HepG2 (cell line): Measurements from ENCODE around the gene KCNJ5. TPM values are rescaled to one million over a fixed set of nuclear protein-coding genes. Genes with fewer than 3 reads are reported as not detected.
A peak's percentile ranks its signal among the peaks of the same experiment; 100 is the strongest.

Source experiments
- ATAC-seq: fragments of 200-7000 bp; cut with Tn5 transposase; 3 replicates; pipeline ENCODE4 v1.9.1; 2020; ENCODE audit warnings: mild to moderate bottlenecking, moderate library complexity
- BruUV-seq: library from RNA; stranded (reverse); fragments of 400-500 nt; replicated peaks from 2 replicates; lab custom pipeline; 2021; lab: Mats Ljungman, UMichigan
- CTCF ChIA-PET: fragments of 300-600 bp; formaldehyde crosslinking; extraction: SDS; loops from one replicate; lab custom pipeline; 2021; ENCODE audit warnings: low total read pairs, inconsistent platforms, low intra/inter-chr PET ratio; lab: Yijun Ruan, JAX
- POLR2A ChIA-PET: fragments of 350-600 bp; sonication (Branson Sonifier 250); formaldehyde crosslinking; loops from one replicate; lab custom pipeline; 2020; ENCODE audit warnings: antibody characterized with exemption, inconsistent platforms; lab: Yijun Ruan, JAX
- DNase-seq: peaks from one replicate; pipeline ENCODE4 v3.0.0-alpha.2; 2015; ENCODE audit warnings: low spot score
- FAIRE-seq: peaks from 3 replicates; lab custom pipeline; 2011; peaks lifted over from hg19 to GRCh38; lab: Jason Lieb, UNC
- H2AFZ ChIP-seq: one replicate; pipeline ENCODE4 v1.6.1; 2011; ENCODE audit warnings: low read length, inconsistent platforms
- H3K27ac ChIP-seq: fragments of 300-600 bp; 3 replicates; pipeline ENCODE4 v1.8.0; 2011; ENCODE audit warnings: mixed run types, mild to moderate bottlenecking, mixed read lengths, low read length, inconsistent platforms; ENCODE audit not compliant: insufficient read depth; ENCODE audit errors: extremely low read length
- H3K27me3 ChIP-seq, 2 experiments: fragments of 200-600 bp in 1 of 2; 2 replicates in 1 of 2; 3 replicates in 1 of 2; pipeline versions ENCODE4 v1.6.0 to v1.8.0; 2011; ENCODE audit warnings: low read length in 2 of 2, mild to moderate bottlenecking in 2 of 2, moderate library complexity in 2 of 2, inconsistent platforms in 1 of 2; ENCODE audit not compliant: insufficient read depth in 2 of 2, control insufficient read depth in 1 of 2
- H3K36me3 ChIP-seq, 2 experiments: fragments of 200-600 bp in 1 of 2; replicated peaks in 1 of 2; 2 replicates in 1 of 2; 3 replicates in 1 of 2; pipeline versions ENCODE4 v1.5.1 to v1.8.0; 2011; ENCODE audit warnings: low read length in 2 of 2, inconsistent platforms in 1 of 2; ENCODE audit not compliant: insufficient read depth in 2 of 2, control insufficient read depth in 1 of 2
- H3K4me1 ChIP-seq: 2 replicates; pipeline ENCODE4 v1.5.1; 2012; ENCODE audit warnings: low read length, inconsistent platforms; ENCODE audit not compliant: insufficient read depth
- H3K4me2 ChIP-seq: 2 replicates; pipeline ENCODE4 v1.6.0; 2011; ENCODE audit warnings: low read depth, low read length, inconsistent platforms
- H3K4me3 ChIP-seq, 3 experiments: fragments of 200-600 bp in 1 of 3; sonication (generic), shearing (Covaris generic) in 1 of 3; replicated peaks in 1 of 3; 2 replicates each; pipeline ENCODE4 v1.5.1; 2011 to 2016; ENCODE audit warnings: low read length in 3 of 3, inconsistent platforms in 2 of 3, low read depth in 2 of 3, mild to moderate bottlenecking in 2 of 3, control low read depth in 1 of 3, mixed read lengths in 1 of 3; ENCODE audit not compliant: insufficient read depth in 1 of 3
- H3K79me2 ChIP-seq: one replicate; pipeline ENCODE4 v1.6.1; 2011; ENCODE audit warnings: low read length, inconsistent platforms; ENCODE audit not compliant: insufficient read depth
- H3K9ac ChIP-seq: 2 replicates; pipeline ENCODE4 v1.6.0; 2011; ENCODE audit warnings: mild to moderate bottlenecking, low read depth, low read length, inconsistent platforms; ENCODE audit not compliant: insufficient read depth
- H3K9me3 ChIP-seq: 2 replicates; pipeline ENCODE4 v1.5.1; 2012; ENCODE audit warnings: mild to moderate bottlenecking, low read length
- H4K20me1 ChIP-seq: 2 replicates; pipeline ENCODE4 v1.6.0; 2011; ENCODE audit warnings: inconsistent platforms, mild to moderate bottlenecking, low read length, moderate library complexity; ENCODE audit not compliant: insufficient read depth
- ATF7 ChIP-seq, 2 experiments: fragments of 450-650 bp in 1 of 2; sonication (generic) in 1 of 2; formaldehyde crosslinking in 1 of 2; IDR thresholded peaks; 2 replicates each; pipeline versions ENCODE4 v1.4.0 to v1.6.1; 2016 to 2020; ENCODE audit warnings: antibody characterized with exemption in 1 of 2, mild to moderate bottlenecking in 1 of 2, missing genetic modification reagents in 1 of 2
- CEBPB ChIP-seq: IDR thresholded peaks from 2 replicates; pipeline ENCODE4 v1.6.1; 2011; ENCODE audit warnings: low read depth, low read length, improper control_type of control experiment, borderline replicate concordance
- HNRNPUL1 ChIP-seq: fragments of 200-400 bp; formaldehyde crosslinking; IDR thresholded peaks from 2 replicates; pipeline ENCODE4 v1.6.1; 2017; ENCODE audit warnings: low read depth, mild to moderate bottlenecking, low read length, moderate library complexity
- WGBS: methylation state at CpG from one replicate; pipeline ENCODE4 v1.1.6; 2017; ENCODE audit warnings: low lambda C conversion rate; 5-methylcytosine and 5-hydroxymethylcytosine counted together
- in situ Hi-C: cut with HindIII; loops from 2 replicates; pipeline ENCODE4 v1.10.0; 2017; ENCODE audit warnings: low pct_unique_long_range_greater_than_20kb; ENCODE audit not compliant: extremely low pct_ligation_motif_present
- intact Hi-C: fragments of 100-400 bp; cut with micrococcal nuclease; formaldehyde crosslinking; loops from one replicate; pipeline ENCODE4 v1.10.0; 2022; ENCODE audit not compliant: unreplicated experiment
- polyA plus RNA-seq, 8 experiments: library from polyadenylated mRNA; depleted of rRNA in 3 of 8; stranded (reverse) in 7 of 8; unstranded in 1 of 8; fragments of >200 nt; fragmentation: Illumina TruSeq in 4 of 8; extraction: Trizol in 4 of 8; gene quantifications; 2 replicates each; pipeline versions ENCODE4 v1.2.1 to v1.2.3, GENCODE V29; 2011 to 2016; ENCODE audit warnings: low read depth in 4 of 8, missing spikeins in 1 of 8, mixed read lengths in 1 of 8; ENCODE audit not compliant: insufficient read depth in 1 of 8
- total RNA-seq, 5 experiments: library from RNA; depleted of rRNA; stranded (reverse); fragments of >200 nt; fragmentation: Illumina TruSeq; extraction: Trizol; gene quantifications; 2 replicates each; pipeline ENCODE4 v1.2.3, GENCODE V29; 2016; ENCODE audit warnings: low read depth in 1 of 5
- TF ChIP-seq, protein P1 (sequence below): sonication (generic); formaldehyde crosslinking; conservative IDR thresholded peaks from 2 replicates; pipeline ENCODE4 v1.5.0; 2020; ENCODE audit warnings: missing genetic modification reagents

Gene KCNJ5
- total and polyA plus RNA-seq, 2 of the 13 experiments (the other 11 are each of a cell fraction or from before 2014, with no cell fraction given): not detected

DNA sequence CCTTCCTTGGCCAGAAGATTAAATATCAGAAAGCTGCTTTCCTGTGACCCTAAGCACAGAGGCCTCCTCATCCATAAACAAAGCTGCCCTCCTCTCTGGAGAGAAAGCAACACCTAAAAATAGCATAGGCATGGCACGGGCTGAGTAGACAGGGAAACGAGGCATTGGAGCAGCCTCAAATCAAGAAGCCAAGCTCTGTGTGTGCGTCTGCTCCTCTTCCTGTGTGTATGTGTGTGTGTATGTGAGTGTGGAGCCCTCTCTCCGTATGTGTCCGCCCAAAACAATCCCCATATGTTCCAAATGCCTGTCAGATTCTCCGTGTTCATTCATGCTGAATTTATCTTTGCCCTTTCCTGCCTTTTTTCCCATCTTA is 24.0 kb downstream of the KCNJ5 start:
- no peaks in the 10 kb centered on the region for H3K4me1 ChIP-seq
- H3K27me3 ChIP-seq: peaks cover 2 to 23% of the 10 kb centered on the region in 2 experiments; a peak in 2 of 5 replicates
- POLR2A ChIA-PET: no interaction called here
- H3K9me3 ChIP-seq: no peaks in the 10 kb centered on the region
- WGBS: 6% methylated on average over 4 of the region's 6 CpGs
- no peak overlapping the region for H3K4me2 ChIP-seq
- no peak overlapping the region for H3K9ac ChIP-seq
- ATAC-seq: no peak
- CTCF ChIA-PET: no interaction called here
- H3K36me3 ChIP-seq: no peaks in the 10 kb centered on the region
- TF ChIP-seq HNRNPUL1: no peak
- H4K20me1 ChIP-seq: no peaks in the 10 kb centered on the region
- FAIRE-seq: no peak
- H3K27ac ChIP-seq: no peak overlapping the region
- no TSS peak for BruUV-seq
- intact Hi-C loops: no loop called here
- DNase-seq: no peak
- H3K4me3 ChIP-seq: no peak overlapping the region
- no peak overlapping the region for H2AFZ ChIP-seq
- in situ Hi-C loops: no loop called here
- no peaks in the 10 kb centered on the region for H3K79me2 ChIP-seq

DNA sequence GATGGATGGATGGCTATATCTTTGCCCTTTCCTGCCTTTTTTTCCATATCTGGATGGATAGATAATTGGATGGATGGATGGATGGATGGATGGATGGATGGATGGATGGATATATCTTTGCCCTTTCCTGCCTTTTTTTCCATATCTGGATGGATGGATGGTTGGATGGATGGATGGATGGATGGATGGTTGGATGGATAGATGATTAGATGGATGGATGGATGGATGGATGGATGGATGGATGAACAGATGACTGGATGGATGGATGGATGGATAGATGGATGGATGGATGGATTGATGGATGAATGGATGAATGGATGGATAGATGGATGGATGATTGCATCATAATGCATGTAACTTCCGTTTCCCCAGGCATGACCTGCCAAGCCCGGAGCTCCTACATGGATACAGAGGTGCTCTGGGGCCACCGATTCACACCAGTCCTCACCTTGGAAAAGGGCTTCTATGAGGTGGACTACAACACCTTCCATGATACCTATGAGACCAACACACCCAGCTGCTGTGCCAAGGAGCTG is 24.9 kb downstream of the KCNJ5 start:
- Histone ChIP-seq H4K20me1 (no peaks in the 10 kb centered on the region), H3K79me2 (no peaks in the 10 kb centered on the region), H3K36me3 (no peaks in the 10 kb centered on the region), H3K4me3 (no peak overlapping the region), H3K27me3 (peaks cover 2 to 32% of the 10 kb centered on the region in 2 experiments; a peak in 4 of 5 replicates), H2AFZ (no peak overlapping the region), H3K4me2 (no peak overlapping the region), H3K27ac (no peak overlapping the region), H3K9ac (no peak overlapping the region), H3K9me3 (no peaks in the 10 kb centered on the region), H3K4me1 (no peaks in the 10 kb centered on the region)
- ATAC-seq (no peak), FAIRE-seq (no peak), DNase-seq (no peak)
- ChIA-PET POLR2A (no interaction called here), CTCF (no interaction called here)
- in situ Hi-C loops (no loop called here), intact Hi-C loops (no loop called here)
- no TSS peak for BruUV-seq
- TF ChIP-seq, protein P1, sequence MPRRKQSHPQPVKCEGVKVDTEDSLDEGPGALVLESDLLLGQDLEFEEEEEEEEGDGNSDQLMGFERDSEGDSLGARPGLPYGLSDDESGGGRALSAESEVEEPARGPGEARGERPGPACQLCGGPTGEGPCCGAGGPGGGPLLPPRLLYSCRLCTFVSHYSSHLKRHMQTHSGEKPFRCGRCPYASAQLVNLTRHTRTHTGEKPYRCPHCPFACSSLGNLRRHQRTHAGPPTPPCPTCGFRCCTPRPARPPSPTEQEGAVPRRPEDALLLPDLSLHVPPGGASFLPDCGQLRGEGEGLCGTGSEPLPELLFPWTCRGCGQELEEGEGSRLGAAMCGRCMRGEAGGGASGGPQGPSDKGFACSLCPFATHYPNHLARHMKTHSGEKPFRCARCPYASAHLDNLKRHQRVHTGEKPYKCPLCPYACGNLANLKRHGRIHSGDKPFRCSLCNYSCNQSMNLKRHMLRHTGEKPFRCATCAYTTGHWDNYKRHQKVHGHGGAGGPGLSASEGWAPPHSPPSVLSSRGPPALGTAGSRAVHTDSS (CRISPR knock-in tag): no peak
- TF ChIP-seq ATF7 (IDR thresholded peaks at IDR 0.05): peak; percentile 78
- TF ChIP-seq ATF7 (CRISPR knock-in tag; IDR thresholded peaks at IDR 0.05): no peak
- TF ChIP-seq CEBPB: peak; percentile 52; the same call in 1 of the 2 replicates
- 3% methylated on average over 3 of the region's 3 CpGs for WGBS
